ENCODE results near the gene PRKG1. TPM values are rescaled to one million over a fixed set of nuclear protein-coding genes. Genes with fewer than 3 reads are reported as not detected.
"Not testable (repeated sequence)": the region's sequence is repeated elsewhere in the genome, so short reads cannot be mapped to it uniquely, and the experiment has no call there.

PRKG1 gene
- total RNA-seq, 2 experiments from 2014 or later = not detected

- CTCF ChIA-PET = not testable (repeated sequence)
Measured at GRCh38 chr10:52233351-52233991, 1159.2 kb downstream of the PRKG1 start.

DNA sequence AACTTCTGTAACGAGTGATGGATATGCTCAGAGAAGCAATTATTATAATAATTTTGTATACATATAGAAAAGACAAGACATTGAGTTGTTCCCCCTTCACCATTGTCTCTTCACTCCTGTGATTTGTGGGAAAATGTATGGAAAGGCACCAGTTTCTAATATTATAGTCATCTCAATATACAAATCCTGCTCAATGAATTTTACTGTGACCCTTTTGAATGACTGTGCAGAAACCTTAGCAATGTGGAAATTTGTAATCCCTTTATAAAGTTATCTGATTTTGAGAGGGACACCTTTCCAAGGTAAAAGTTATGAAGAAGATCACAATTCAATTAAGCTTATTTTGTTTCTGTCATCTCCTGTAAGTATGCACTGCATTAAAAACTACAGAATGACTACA lies 1165.5 kb downstream of the PRKG1 start:
- no peaks in the 10 kb centered on the region for H3K4me1 Mint-ChIP-seq (ENCODE audit: low read depth)
- no peaks in the 10 kb centered on the region for H3K9me3 Mint-ChIP-seq
- H3K36me3 Mint-ChIP-seq (ENCODE audit: low read depth) = no peaks in the 10 kb centered on the region
- intact Hi-C loops (cut with micrococcal nuclease) = no loop called here
- no peaks in the 10 kb centered on the region for H3K27me3 Mint-ChIP-seq (ENCODE audit: low read depth)
- no peak overlapping the region for H3K4me3 Mint-ChIP-seq
- no peak for DNase-seq
- no peak overlapping the region for H3K27ac Mint-ChIP-seq
- CTCF ChIA-PET = no interaction called here

More at GRCh38 chr10:52233351-52233991, 1159.2 kb downstream of the PRKG1 start:
- H3K4me1 Mint-ChIP-seq (ENCODE audit: low read depth); H3K4me3 Mint-ChIP-seq; H3K9me3 Mint-ChIP-seq; H3K27ac Mint-ChIP-seq; DNase-seq; H3K36me3 Mint-ChIP-seq (ENCODE audit: low read depth); intact Hi-C loops (cut with micrococcal nuclease): not testable (repeated sequence)
- H3K27me3 Mint-ChIP-seq (ENCODE audit: low read depth) = peaks cover 14% of the 10 kb centered on the region

DNA sequence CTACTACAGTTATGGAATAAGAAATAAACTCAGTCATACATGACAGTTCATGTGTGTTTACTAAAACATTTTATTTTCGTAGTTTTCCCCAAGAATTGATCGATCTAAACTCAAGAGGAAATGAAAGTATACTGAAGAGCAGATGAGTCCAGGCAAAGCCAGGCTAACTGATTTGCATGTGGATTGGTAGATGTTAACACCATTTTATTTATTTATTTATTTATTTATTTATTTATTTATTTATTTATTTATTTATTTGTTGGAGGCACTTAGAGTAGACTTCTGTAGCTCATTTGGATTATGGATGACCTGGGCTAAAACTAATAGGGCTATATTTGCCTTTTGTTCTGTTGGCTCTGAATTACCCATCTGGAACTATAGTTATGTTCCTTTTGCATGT lies 1171.3 kb downstream of the PRKG1 start:
- no peak overlapping the region for H3K27ac Mint-ChIP-seq
- CTCF ChIA-PET = no interaction called here

GRCh38 chr10:52247929-52248328 lies 1173.6 kb downstream of the PRKG1 start:
- intact Hi-C loops (cut with micrococcal nuclease); H3K4me3 Mint-ChIP-seq; H3K27me3 Mint-ChIP-seq (ENCODE audit: low read depth); H3K27ac Mint-ChIP-seq; CTCF ChIA-PET; DNase-seq; H3K4me1 Mint-ChIP-seq (ENCODE audit: low read depth); H3K9me3 Mint-ChIP-seq; H3K36me3 Mint-ChIP-seq (ENCODE audit: low read depth): not testable (repeated sequence)

More for the DNA sequence above, 1171.3 kb downstream of the PRKG1 start:
- no peaks in the 10 kb centered on the region for H3K36me3 Mint-ChIP-seq (ENCODE audit: low read depth)
- intact Hi-C loops (cut with micrococcal nuclease) = no loop called here
- H3K27me3 Mint-ChIP-seq (ENCODE audit: low read depth) = no peaks in the 10 kb centered on the region
- H3K4me1 Mint-ChIP-seq (ENCODE audit: low read depth) = no peaks in the 10 kb centered on the region
- no peak overlapping the region for H3K4me3 Mint-ChIP-seq
- DNase-seq = no peak
- H3K9me3 Mint-ChIP-seq = no peaks in the 10 kb centered on the region

DNA sequence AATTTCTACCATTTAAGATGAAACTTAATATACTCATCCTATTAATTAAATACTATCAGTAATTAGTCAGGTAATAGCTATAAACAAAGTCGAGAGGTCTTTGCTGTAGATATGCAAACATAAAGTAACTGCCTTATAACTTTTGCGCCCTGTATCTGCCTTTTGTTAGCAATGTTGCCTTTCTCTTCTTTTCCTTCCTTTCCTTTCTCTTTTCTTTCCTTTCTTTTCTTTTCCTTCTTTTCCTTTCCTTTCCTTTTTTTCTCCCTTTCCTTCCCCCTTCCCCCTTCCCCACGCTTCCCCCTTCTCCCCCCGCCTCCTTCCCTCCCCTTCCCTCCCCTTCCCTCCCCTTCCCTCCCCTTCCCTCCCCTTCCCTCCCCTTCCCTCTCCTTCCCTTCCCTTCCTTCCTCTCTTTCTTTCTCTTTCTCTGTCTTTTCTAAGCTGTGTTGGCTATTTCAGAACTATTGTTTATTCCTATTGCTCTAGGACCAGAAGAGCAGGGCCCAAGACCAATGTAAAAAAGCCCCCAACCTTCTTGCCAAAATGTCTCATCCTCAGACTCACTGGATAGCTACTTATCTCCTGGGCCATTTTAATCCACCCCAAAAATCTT lies 1174.5 kb downstream of the PRKG1 start:
- Mint-ChIP-seq H3K27me3 (ENCODE audit: low read depth) (no peaks in the 10 kb centered on the region), H3K9me3 (no peaks in the 10 kb centered on the region), H3K27ac (no peak overlapping the region), H3K36me3 (ENCODE audit: low read depth) (no peaks in the 10 kb centered on the region), H3K4me1 (ENCODE audit: low read depth) (no peaks in the 10 kb centered on the region), H3K4me3 (no peak overlapping the region)
- DNase-seq = no peak
- CTCF ChIA-PET = no interaction called here
- intact Hi-C loops (cut with micrococcal nuclease) = no loop called here

GRCh38 chr10:52249850-52250395 lies 1175.6 kb downstream of the PRKG1 start:
- intact Hi-C loops (cut with micrococcal nuclease) = no loop called here

GRCh38 chr10:52250510-52250909 lies 1176.2 kb downstream of the PRKG1 start:
- CTCF ChIA-PET = no interaction called here
- H3K27me3 Mint-ChIP-seq (ENCODE audit: low read depth) = no peaks in the 10 kb centered on the region
- DNase-seq = no peak
- no peaks in the 10 kb centered on the region for H3K4me1 Mint-ChIP-seq (ENCODE audit: low read depth)
- no peaks in the 10 kb centered on the region for H3K9me3 Mint-ChIP-seq
- no peak overlapping the region for H3K27ac Mint-ChIP-seq
- no peaks in the 10 kb centered on the region for H3K36me3 Mint-ChIP-seq (ENCODE audit: low read depth)
- intact Hi-C loops (cut with micrococcal nuclease) = no loop called here
- H3K4me3 Mint-ChIP-seq = no peak overlapping the region

More at GRCh38 chr10:52249850-52250395, 1175.6 kb downstream of the PRKG1 start:
- H3K4me3 Mint-ChIP-seq = no peak overlapping the region
- H3K27ac Mint-ChIP-seq = no peak overlapping the region
- H3K4me1 Mint-ChIP-seq (ENCODE audit: low read depth) = no peaks in the 10 kb centered on the region
- H3K36me3 Mint-ChIP-seq (ENCODE audit: low read depth) = no peaks in the 10 kb centered on the region
- no peak for DNase-seq
- H3K9me3 Mint-ChIP-seq = no peaks in the 10 kb centered on the region
- H3K27me3 Mint-ChIP-seq (ENCODE audit: low read depth) = no peaks in the 10 kb centered on the region
- CTCF ChIA-PET = no interaction called here

DNA sequence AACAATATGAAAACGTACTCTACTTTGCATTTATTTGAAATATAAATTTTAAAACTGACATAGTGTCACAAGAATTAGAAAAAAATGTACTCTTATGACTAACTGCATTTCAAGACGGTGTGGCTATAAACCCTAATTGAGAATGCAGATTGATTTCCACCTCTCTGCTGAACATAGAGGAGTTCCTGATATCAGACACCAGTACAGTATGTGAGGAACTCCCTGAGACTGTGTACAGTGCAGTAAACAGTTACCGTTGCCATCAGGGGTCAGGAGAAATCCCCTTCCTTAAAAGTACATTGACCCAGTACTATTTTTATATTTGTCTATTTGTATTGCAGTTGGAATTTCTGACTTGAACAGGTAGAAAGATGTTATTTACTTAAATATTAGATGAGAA lies 1178.0 kb downstream of the PRKG1 start:
- Mint-ChIP-seq H3K4me1 (ENCODE audit: low read depth) (no peaks in the 10 kb centered on the region), H3K9me3 (no peaks in the 10 kb centered on the region), H3K27ac (no peak overlapping the region), H3K4me3 (no peak overlapping the region), H3K36me3 (ENCODE audit: low read depth) (no peaks in the 10 kb centered on the region), H3K27me3 (ENCODE audit: low read depth) (no peaks in the 10 kb centered on the region)
- intact Hi-C loops (cut with micrococcal nuclease) = no loop called here
- no peak for DNase-seq
- CTCF ChIA-PET = no interaction called here

DNA sequence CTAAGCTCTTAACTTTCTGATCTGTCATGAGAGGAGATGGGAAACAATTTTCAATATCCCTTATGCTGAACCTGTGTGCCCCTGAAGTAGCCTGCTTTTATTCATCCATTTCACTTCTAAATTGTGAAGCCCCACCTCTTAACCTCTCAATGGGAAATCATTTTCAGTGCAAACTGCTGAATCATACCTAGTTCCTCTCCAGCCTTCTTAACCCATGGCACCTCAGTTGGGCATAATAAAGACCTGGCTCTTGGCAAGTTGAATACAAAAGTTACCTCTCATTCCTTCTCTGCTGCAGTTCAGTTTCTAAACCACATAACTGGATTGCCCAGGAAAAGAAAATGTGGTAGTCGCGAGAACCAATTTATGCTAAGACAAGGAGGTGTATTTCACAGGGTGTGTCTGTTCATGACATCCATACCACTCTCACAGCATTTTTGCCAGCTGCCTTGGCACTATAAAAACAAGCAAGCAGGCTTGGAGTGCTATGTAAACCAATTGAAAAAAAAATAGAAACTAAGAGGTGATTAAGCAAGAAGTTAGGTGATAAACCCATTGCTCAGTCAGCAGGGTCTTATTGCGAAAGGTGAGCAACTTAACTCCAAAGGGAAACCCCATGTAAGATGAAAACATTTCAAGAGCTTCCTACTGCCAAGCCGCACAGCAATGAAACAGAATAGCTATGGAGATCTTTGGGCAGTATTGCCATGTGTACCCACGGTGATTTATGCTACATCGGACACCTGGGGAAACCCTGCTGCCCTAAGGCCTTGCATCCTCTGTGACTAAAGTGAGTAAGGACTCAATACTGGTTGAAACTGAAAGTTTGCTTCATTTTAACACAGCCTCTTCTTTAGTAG lies 1182.8 kb downstream of the PRKG1 start:
- Mint-ChIP-seq H3K4me1 (ENCODE audit: low read depth) (no peaks in the 10 kb centered on the region), H3K4me3 (no peak overlapping the region), H3K27me3 (ENCODE audit: low read depth) (no peaks in the 10 kb centered on the region), H3K27ac (no peak overlapping the region), H3K36me3 (ENCODE audit: low read depth) (no peaks in the 10 kb centered on the region), H3K9me3 (no peaks in the 10 kb centered on the region)
- intact Hi-C loops (cut with micrococcal nuclease) = no loop called here
- DNase-seq = no peak
- CTCF ChIA-PET = no interaction called here

- intact Hi-C loops (cut with micrococcal nuclease) = no loop called here
- no peaks in the 10 kb centered on the region for H3K27me3 Mint-ChIP-seq (ENCODE audit: low read depth)
- H3K4me3 Mint-ChIP-seq = no peak overlapping the region
- CTCF ChIA-PET = no interaction called here
- H3K27ac Mint-ChIP-seq = no peak overlapping the region
- H3K9me3 Mint-ChIP-seq = no peaks in the 10 kb centered on the region
- no peaks in the 10 kb centered on the region for H3K4me1 Mint-ChIP-seq (ENCODE audit: low read depth)
- H3K36me3 Mint-ChIP-seq (ENCODE audit: low read depth) = no peaks in the 10 kb centered on the region
- no peak for DNase-seq
Measured at GRCh38 chr10:52257692-52258075, 1183.4 kb downstream of the PRKG1 start.

DNA sequence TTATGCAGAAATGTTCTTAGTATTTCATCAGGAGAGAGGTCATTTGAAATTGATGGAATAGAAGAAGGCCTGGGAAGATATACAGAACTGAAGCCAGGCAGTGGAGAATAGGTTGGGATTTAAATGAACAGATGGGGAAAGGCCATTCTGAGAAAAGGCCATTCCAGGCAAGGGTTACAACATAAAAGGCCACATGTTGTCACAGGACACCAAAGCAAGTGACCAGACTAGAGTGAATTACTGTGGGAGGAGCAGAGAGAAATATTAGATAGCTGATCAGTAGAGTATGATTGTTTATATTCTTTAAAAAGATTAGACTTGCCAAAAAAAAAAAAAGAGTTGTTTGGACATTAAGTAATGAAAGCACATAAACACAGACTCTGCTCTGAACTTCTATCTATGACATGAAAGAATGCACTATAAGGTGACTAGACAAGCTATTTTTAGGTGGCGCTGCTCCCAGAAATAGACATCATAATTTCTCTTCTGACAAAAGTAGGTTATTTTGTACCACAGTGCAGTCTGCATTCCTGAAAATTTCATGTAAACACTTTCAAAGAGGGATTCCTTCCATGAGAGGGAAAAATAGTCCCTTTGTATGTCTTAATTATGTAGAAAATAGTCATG lies 1184.6 kb downstream of the PRKG1 start:
- no peaks in the 10 kb centered on the region for H3K9me3 Mint-ChIP-seq
- DNase-seq = no peak
- CTCF ChIA-PET = no interaction called here
- H3K27me3 Mint-ChIP-seq (ENCODE audit: low read depth) = no peaks in the 10 kb centered on the region
- no peak overlapping the region for H3K27ac Mint-ChIP-seq
- no peaks in the 10 kb centered on the region for H3K4me1 Mint-ChIP-seq (ENCODE audit: low read depth)
- intact Hi-C loops (cut with micrococcal nuclease) = no loop called here
- H3K36me3 Mint-ChIP-seq (ENCODE audit: low read depth) = no peaks in the 10 kb centered on the region
- no peak overlapping the region for H3K4me3 Mint-ChIP-seq

DNA sequence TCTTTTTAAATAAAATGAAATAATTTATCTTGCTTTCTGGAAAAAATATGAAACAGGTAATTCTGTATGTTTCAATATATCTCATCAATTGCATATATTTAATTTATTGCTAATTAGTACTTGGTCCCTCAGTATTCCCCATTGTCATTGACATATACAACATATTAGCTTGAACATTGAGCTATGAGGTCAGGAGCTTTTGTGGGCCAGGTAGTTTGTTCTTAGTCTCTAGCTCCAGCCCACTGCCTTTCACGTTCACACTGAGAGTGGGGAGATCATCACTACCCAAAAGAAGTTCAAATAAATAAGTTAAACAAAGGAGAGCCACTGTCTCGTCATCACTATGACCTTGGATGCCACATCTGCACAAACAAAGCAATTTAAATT lies 1185.1 kb downstream of the PRKG1 start:
- Mint-ChIP-seq H3K4me3 (no peak overlapping the region), H3K4me1 (ENCODE audit: low read depth) (no peaks in the 10 kb centered on the region), H3K27me3 (ENCODE audit: low read depth) (no peaks in the 10 kb centered on the region), H3K36me3 (ENCODE audit: low read depth) (no peaks in the 10 kb centered on the region), H3K27ac (no peak overlapping the region), H3K9me3 (no peaks in the 10 kb centered on the region)
- intact Hi-C loops (cut with micrococcal nuclease) = no loop called here
- no peak for DNase-seq
- CTCF ChIA-PET = no interaction called here

Measured in activated naive CD4-positive, alpha-beta T cell treated with anti-CD3 and anti-CD28 coated beads for 36 hours (primary cell).